ENCODE results near the gene GFI1B.
"Not testable (repeated sequence)": the region's sequence is repeated elsewhere in the genome, so short reads cannot be mapped to it uniquely, and the experiment has no call there.

The GFI1B gene

DNA sequence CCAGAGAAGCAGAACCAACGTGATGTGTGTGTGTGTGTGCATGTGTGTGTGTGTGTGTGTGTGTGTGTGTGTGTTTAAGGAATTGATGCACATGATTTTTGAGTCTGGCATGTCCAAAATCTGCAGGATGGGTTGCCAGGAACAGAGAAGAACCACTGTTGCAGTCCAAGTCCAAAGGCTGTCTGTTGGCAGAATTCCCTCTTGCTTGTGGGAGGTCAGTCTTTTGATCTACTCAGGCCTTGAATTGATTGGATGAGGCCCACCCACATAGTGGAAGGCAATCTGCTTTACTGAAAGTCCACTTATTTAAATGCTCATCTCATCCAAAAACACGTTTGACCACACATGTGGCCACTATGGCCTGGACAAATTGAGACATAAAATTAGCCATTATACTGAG is 22.7 kb upstream of the GFI1B start:
- H3K4me3 ChIP-seq (ENCODE audit: low read depth, low read length) = no peak overlapping the region
- no peak for DNase-seq (ENCODE audit: low read depth)
- TF ChIP-seq MYC (IDR thresholded peaks at IDR 0.05; ENCODE audit: low read depth, low read length) (no peak), POLR2A (IDR thresholded peaks at IDR 0.05; ENCODE audit: extremely low read depth, insufficient read length) (no peak)

DNA sequence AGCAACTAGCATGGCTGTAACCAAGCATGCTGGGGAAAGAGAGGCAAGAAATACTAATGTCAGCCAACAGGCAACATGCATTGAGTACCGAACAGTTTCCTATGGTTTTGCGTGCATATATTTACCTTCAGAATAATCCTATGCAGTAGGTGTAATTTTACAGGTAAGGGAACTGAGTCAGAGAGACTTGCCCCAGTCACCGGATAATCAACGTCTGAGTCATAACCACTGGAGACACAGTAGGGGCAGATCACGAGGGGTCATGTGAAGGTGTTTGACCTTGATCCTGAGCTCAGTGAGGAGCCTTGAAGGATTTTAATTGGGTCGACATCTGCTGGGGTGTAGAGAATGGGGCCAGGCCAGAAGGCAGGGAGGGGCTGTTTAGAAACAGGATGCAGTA is 20.7 kb upstream of the GFI1B start:
- DNase-seq (ENCODE audit: low read depth) = no peak
- TF ChIP-seq MYC (IDR thresholded peaks at IDR 0.05; ENCODE audit: low read depth, low read length) (no peak), POLR2A (IDR thresholded peaks at IDR 0.05; ENCODE audit: extremely low read depth, insufficient read length) (no peak)
- TF ChIP-seq, protein P1, sequence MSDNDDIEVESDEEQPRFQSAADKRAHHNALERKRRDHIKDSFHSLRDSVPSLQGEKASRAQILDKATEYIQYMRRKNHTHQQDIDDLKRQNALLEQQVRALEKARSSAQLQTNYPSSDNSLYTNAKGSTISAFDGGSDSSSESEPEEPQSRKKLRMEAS (IDR thresholded peaks at IDR 0.05; ENCODE audit: low read depth, low read length) = no peak
- TF ChIP-seq, protein P2, sequence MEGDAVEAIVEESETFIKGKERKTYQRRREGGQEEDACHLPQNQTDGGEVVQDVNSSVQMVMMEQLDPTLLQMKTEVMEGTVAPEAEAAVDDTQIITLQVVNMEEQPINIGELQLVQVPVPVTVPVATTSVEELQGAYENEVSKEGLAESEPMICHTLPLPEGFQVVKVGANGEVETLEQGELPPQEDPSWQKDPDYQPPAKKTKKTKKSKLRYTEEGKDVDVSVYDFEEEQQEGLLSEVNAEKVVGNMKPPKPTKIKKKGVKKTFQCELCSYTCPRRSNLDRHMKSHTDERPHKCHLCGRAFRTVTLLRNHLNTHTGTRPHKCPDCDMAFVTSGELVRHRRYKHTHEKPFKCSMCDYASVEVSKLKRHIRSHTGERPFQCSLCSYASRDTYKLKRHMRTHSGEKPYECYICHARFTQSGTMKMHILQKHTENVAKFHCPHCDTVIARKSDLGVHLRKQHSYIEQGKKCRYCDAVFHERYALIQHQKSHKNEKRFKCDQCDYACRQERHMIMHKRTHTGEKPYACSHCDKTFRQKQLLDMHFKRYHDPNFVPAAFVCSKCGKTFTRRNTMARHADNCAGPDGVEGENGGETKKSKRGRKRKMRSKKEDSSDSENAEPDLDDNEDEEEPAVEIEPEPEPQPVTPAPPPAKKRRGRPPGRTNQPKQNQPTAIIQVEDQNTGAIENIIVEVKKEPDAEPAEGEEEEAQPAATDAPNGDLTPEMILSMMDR (IDR thresholded peaks at IDR 0.05; ENCODE audit: low read depth, low read length) = no peak
- no peak overlapping the region for H3K4me3 ChIP-seq (ENCODE audit: low read depth, low read length)

DNA sequence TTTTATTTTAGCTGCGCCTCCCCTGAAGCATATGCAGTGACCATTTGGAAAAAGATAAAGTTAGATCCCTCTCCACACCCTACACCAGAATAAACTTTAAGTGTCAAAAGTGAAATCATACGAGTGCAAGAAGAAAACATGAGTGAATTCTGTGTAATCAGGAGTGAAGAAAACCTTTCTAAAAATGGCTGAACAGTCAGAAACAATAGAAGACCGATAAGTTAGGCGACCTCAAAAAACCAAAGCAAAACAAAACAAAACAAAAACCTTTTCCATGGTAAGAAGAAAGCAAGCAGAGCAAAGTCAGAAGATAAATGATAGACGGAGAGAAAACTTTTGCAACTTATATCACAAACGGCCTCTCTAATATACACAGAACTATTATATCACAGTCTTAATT is 17.5 kb upstream of the GFI1B start:
- no peak overlapping the region for H3K4me3 ChIP-seq (ENCODE audit: low read depth, low read length)
- no peak for TF ChIP-seq POLR2A (IDR thresholded peaks at IDR 0.05; ENCODE audit: extremely low read depth, insufficient read length)
- TF ChIP-seq MYC (IDR thresholded peaks at IDR 0.05; ENCODE audit: low read depth, low read length) = no peak
- TF ChIP-seq, protein P1 (IDR thresholded peaks at IDR 0.05; ENCODE audit: low read depth, low read length) = no peak
- TF ChIP-seq, protein P2 (IDR thresholded peaks at IDR 0.05; ENCODE audit: low read depth, low read length) = no peak
- no peak for DNase-seq (ENCODE audit: low read depth)

DNA sequence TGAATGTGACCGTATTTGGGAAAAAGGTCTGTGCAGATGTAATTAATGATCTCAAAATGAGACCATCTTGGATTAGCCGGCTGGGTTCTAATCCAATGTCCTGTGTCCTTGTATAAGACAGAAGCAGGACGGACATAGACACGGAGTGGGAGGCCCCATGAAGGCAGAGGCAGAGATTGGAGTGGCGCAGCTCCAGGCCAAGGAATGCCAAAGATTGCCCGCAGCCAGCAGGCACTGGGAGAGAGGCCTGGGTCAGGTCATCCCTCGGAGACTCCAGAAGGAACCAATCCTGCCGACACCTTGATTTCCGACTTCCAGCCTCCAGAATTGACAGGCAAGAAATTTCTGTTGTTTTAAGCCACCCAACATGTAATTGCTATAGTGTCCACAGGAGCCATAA is 13.0 kb upstream of the GFI1B start:
- no peak overlapping the region for H3K4me3 ChIP-seq (ENCODE audit: low read depth, low read length)
- no peak for DNase-seq (ENCODE audit: low read depth)
- TF ChIP-seq POLR2A (IDR thresholded peaks at IDR 0.05; ENCODE audit: extremely low read depth, insufficient read length) = no peak
- TF ChIP-seq, protein P1 (IDR thresholded peaks at IDR 0.05; ENCODE audit: low read depth, low read length) = no peak
- TF ChIP-seq, protein P2 (IDR thresholded peaks at IDR 0.05; ENCODE audit: low read depth, low read length) = no peak
- TF ChIP-seq MYC (IDR thresholded peaks at IDR 0.05; ENCODE audit: low read depth, low read length) = no peak

DNA sequence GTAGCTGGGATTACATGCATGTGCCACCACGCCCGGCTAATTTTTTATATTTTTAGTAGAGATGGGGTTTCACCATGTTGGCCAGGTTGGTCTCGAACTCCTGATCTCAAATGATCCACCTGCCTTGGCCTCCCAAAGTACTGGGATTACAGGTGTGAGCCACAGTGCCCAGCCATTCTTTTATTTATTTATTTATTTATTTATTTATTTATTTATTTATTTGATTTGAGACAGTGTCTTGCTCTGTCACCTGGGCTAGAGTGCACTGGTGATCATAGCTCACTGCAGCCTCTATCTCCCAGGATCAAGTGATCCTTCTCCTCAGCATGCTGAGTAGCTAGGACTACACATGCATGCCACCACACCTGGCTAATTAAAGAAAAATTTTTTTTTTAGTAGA is 10.6 kb upstream of the GFI1B start:
- not testable (repeated sequence) for H3K4me3 ChIP-seq (ENCODE audit: low read depth, low read length); DNase-seq (ENCODE audit: low read depth)

DNA sequence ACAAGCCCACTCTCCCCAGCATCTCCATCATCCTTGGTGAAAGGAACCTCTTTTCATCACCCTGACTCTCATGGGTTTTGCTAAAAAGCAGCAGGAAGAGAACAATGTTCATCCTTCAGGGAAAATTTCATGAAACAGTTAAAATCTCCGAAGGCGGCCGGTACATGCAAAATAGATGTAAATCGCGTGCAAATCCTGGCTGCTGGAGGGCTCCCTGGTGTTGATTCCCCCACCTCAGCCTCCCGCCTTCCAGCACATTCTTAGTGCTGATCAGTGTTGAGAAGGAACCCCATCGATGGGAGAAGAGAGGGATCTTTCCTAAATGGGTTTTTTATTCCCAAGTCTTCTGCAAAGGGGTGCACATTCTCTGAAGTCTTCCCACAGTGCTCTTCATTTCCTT is 8.7 kb upstream of the GFI1B start:
- H3K4me3 ChIP-seq (ENCODE audit: low read depth, low read length) = no peak overlapping the region
- no peak for DNase-seq (ENCODE audit: low read depth)
- TF ChIP-seq MYC (IDR thresholded peaks at IDR 0.05; ENCODE audit: low read depth, low read length) = no peak
- TF ChIP-seq, protein P1 (IDR thresholded peaks at IDR 0.05; ENCODE audit: low read depth, low read length) = no peak
- no peak for TF ChIP-seq POLR2A (IDR thresholded peaks at IDR 0.05; ENCODE audit: extremely low read depth, insufficient read length)
- TF ChIP-seq, protein P2 (IDR thresholded peaks at IDR 0.05; ENCODE audit: low read depth, low read length) = no peak

DNA sequence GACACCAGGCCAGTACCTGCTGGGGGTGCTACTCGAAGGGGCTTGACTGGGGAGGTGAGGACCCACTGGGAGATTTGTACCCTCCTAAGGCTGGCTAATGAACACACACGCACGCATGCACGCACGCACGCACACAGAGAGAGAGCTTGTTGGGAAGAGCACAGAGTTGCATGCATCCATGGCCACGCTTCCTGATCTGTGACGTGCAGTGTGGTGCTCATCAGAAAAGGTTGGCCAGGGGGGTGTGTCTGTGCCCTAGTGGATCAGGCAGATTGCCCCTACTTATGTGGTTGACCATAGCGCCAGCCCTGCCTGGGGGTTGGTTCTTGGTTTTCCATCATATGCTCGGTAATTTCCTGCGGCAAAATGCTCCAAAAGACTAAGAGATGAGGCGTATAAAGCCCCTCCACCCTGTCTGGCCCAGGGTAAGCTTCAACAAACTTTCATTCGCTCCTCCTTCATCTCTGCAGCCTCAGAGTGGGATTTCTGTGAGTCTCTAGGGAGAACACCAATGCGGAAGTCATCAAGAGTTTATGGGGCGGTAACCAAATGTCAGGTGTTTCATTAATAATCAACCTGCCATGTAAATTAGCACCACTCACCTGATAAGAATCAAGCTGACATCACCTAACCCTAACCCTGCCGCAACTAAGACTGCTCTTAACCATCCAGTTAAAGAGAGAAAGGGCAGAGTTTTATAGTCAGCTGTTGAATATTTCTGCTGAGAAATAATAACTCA is 8.0 kb upstream of the GFI1B start:
- no peak for DNase-seq (ENCODE audit: low read depth)
- no peak overlapping the region for H3K4me3 ChIP-seq (ENCODE audit: low read depth, low read length)
- TF ChIP-seq MYC (IDR thresholded peaks at IDR 0.05; ENCODE audit: low read depth, low read length) (no peak), POLR2A (IDR thresholded peaks at IDR 0.05; ENCODE audit: extremely low read depth, insufficient read length) (no peak)
- TF ChIP-seq, protein P2 (IDR thresholded peaks at IDR 0.05; ENCODE audit: low read depth, low read length) = no peak
- TF ChIP-seq, protein P1 (IDR thresholded peaks at IDR 0.05; ENCODE audit: low read depth, low read length) = no peak

All from NB4 (cell line).